Activated T-cell treated with anti-CD3 and anti-CD28 coated beads, Interleukin-2, amount 50 U/mL, for 24 hours (primary cell): ENCODE data around the gene TREML1.

Source experiments
- DNase-seq: peaks from one replicate; pipeline ENCODE4 v3.0.0-alpha.2; 2020
- H3K27ac Mint-ChIP-seq: 2 replicates; pipeline ENCODE4 v1.8.0; 2020; ENCODE audit warnings: mild to moderate bottlenecking, mixed read lengths
- H3K27me3 Mint-ChIP-seq: 2 replicates; pipeline ENCODE4 v1.8.0; 2020; ENCODE audit warnings: mixed read lengths
- H3K36me3 Mint-ChIP-seq: 2 replicates; pipeline ENCODE4 v1.8.0; 2020; ENCODE audit warnings: low read depth, mixed read lengths
- H3K4me1 Mint-ChIP-seq: 2 replicates; pipeline ENCODE4 v1.8.0; 2020; ENCODE audit warnings: low read depth, mixed read lengths
- H3K4me3 Mint-ChIP-seq: 2 replicates; pipeline ENCODE4 v1.8.0; 2020; ENCODE audit warnings: mild to moderate bottlenecking, moderate library complexity, mixed read lengths
- H3K9me3 Mint-ChIP-seq: 2 replicates; pipeline ENCODE4 v1.8.0; 2020; ENCODE audit warnings: mixed read lengths

TREML1 gene

GRCh38 chr6:41187924-41188886, 34.1 kb upstream of the TREML1 start:
- no peak overlapping the region for H3K27ac Mint-ChIP-seq
- H3K4me1 Mint-ChIP-seq, result peaks cover 2% of the 10 kb centered on the region
- no peak overlapping the region for H3K4me3 Mint-ChIP-seq
- peaks cover 8% of the 10 kb centered on the region for H3K9me3 Mint-ChIP-seq
- DNase-seq, result no peak
- H3K27me3 Mint-ChIP-seq, result no peaks in the 10 kb centered on the region
- peaks cover 4% of the 10 kb centered on the region for H3K36me3 Mint-ChIP-seq

- Mint-ChIP-seq H3K4me1 (peaks cover 8% of the 10 kb centered on the region), H3K27me3 (no peaks in the 10 kb centered on the region), H3K27ac (no peak overlapping the region), H3K36me3 (peaks cover 4% of the 10 kb centered on the region), H3K4me3 (no peak overlapping the region), H3K9me3 (peaks cover 8% of the 10 kb centered on the region)
- no peak for DNase-seq
Observed at GRCh38 chr6:41186031-41186562, 31.9 kb upstream of the TREML1 start.

- Mint-ChIP-seq H3K36me3 (peaks cover under 1% of the 10 kb centered on the region), H3K9me3 (peaks cover 4% of the 10 kb centered on the region), H3K27me3 (no peaks in the 10 kb centered on the region), H3K4me1 (peaks cover 8% of the 10 kb centered on the region), H3K27ac (no peak overlapping the region), H3K4me3 (no peak overlapping the region)
- no peak for DNase-seq
Observed at GRCh38 chr6:41184761-41185160, 30.6 kb upstream of the TREML1 start.

- H3K9me3 Mint-ChIP-seq, result no peaks in the 10 kb centered on the region
- no peaks in the 10 kb centered on the region for H3K36me3 Mint-ChIP-seq
- no peak overlapping the region for H3K27ac Mint-ChIP-seq
- H3K4me3 Mint-ChIP-seq, result no peak overlapping the region
- no peaks in the 10 kb centered on the region for H3K27me3 Mint-ChIP-seq
- DNase-seq, result no peak
- H3K4me1 Mint-ChIP-seq, result peaks cover 8% of the 10 kb centered on the region
Observed at GRCh38 chr6:41182069-41183034, 28.2 kb upstream of the TREML1 start.

- H3K27ac Mint-ChIP-seq, result no peak overlapping the region
- no peak overlapping the region for H3K4me3 Mint-ChIP-seq
- H3K9me3 Mint-ChIP-seq, result no peaks in the 10 kb centered on the region
Observed at GRCh38 chr6:41181566-41181965, 27.4 kb upstream of the TREML1 start.

GRCh38 chr6:41179163-41179562, 25.0 kb upstream of the TREML1 start:
- no peak for DNase-seq
- Mint-ChIP-seq H3K4me3 (no peak overlapping the region), H3K36me3 (no peaks in the 10 kb centered on the region), H3K27ac (no peak overlapping the region), H3K9me3 (no peaks in the 10 kb centered on the region), H3K27me3 (peaks cover 3% of the 10 kb centered on the region), H3K4me1 (peaks cover 8% of the 10 kb centered on the region)

More at GRCh38 chr6:41181566-41181965, 27.4 kb upstream of the TREML1 start:
- DNase-seq, result no peak
- H3K27me3 Mint-ChIP-seq, result no peaks in the 10 kb centered on the region
- H3K4me1 Mint-ChIP-seq, result peaks cover 8% of the 10 kb centered on the region
- H3K36me3 Mint-ChIP-seq, result no peaks in the 10 kb centered on the region

- no peaks in the 10 kb centered on the region for H3K9me3 Mint-ChIP-seq
- H3K4me1 Mint-ChIP-seq, result peaks cover 8% of the 10 kb centered on the region
- H3K4me3 Mint-ChIP-seq, result no peak overlapping the region
- H3K27me3 Mint-ChIP-seq, result peaks cover 3% of the 10 kb centered on the region
- no peaks in the 10 kb centered on the region for H3K36me3 Mint-ChIP-seq
- DNase-seq, result no peak
- no peak overlapping the region for H3K27ac Mint-ChIP-seq
Observed at GRCh38 chr6:41177695-41178094, 23.5 kb upstream of the TREML1 start.

- H3K27ac Mint-ChIP-seq, result no peak overlapping the region
- H3K4me1 Mint-ChIP-seq, result peaks cover 6% of the 10 kb centered on the region
- no peak overlapping the region for H3K4me3 Mint-ChIP-seq
Observed at GRCh38 chr6:41177287-41177686, 23.1 kb upstream of the TREML1 start.

GRCh38 chr6:41176189-41176588, 22.0 kb upstream of the TREML1 start:
- H3K36me3 Mint-ChIP-seq, result no peaks in the 10 kb centered on the region
- no peak overlapping the region for H3K27ac Mint-ChIP-seq
- no peak overlapping the region for H3K4me3 Mint-ChIP-seq
- H3K9me3 Mint-ChIP-seq, result no peaks in the 10 kb centered on the region
- peaks cover 3% of the 10 kb centered on the region for H3K27me3 Mint-ChIP-seq
- H3K4me1 Mint-ChIP-seq, result no peaks in the 10 kb centered on the region
- DNase-seq, result no peak

More at GRCh38 chr6:41177287-41177686, 23.1 kb upstream of the TREML1 start:
- Mint-ChIP-seq H3K9me3 (no peaks in the 10 kb centered on the region), H3K27me3 (peaks cover 3% of the 10 kb centered on the region), H3K36me3 (no peaks in the 10 kb centered on the region)
- DNase-seq, result no peak

- Mint-ChIP-seq H3K4me3 (no peak overlapping the region), H3K27me3 (peaks cover 3% of the 10 kb centered on the region), H3K36me3 (no peaks in the 10 kb centered on the region), H3K27ac (no peak overlapping the region), H3K4me1 (no peaks in the 10 kb centered on the region), H3K9me3 (no peaks in the 10 kb centered on the region)
- no peak for DNase-seq
Observed at GRCh38 chr6:41175084-41175483, 20.9 kb upstream of the TREML1 start.

- H3K36me3 Mint-ChIP-seq, result no peaks in the 10 kb centered on the region
- no peak overlapping the region for H3K27ac Mint-ChIP-seq
- peaks cover 3% of the 10 kb centered on the region for H3K27me3 Mint-ChIP-seq
- DNase-seq, result no peak
- H3K9me3 Mint-ChIP-seq, result no peaks in the 10 kb centered on the region
- no peaks in the 10 kb centered on the region for H3K4me1 Mint-ChIP-seq
- H3K4me3 Mint-ChIP-seq, result no peak overlapping the region
Observed at GRCh38 chr6:41174610-41175009, 20.5 kb upstream of the TREML1 start.

GRCh38 chr6:41171908-41172307, 17.8 kb upstream of the TREML1 start:
- Mint-ChIP-seq H3K4me1 (no peaks in the 10 kb centered on the region), H3K9me3 (no peaks in the 10 kb centered on the region), H3K4me3 (no peak overlapping the region), H3K27ac (no peak overlapping the region), H3K36me3 (no peaks in the 10 kb centered on the region), H3K27me3 (peaks cover 3% of the 10 kb centered on the region)
- DNase-seq, result no peak

GRCh38 chr6:41170547-41171160, 16.5 kb upstream of the TREML1 start:
- H3K4me3 Mint-ChIP-seq, result no peak overlapping the region
- no peak overlapping the region for H3K27ac Mint-ChIP-seq
- H3K9me3 Mint-ChIP-seq, result no peaks in the 10 kb centered on the region
- H3K36me3 Mint-ChIP-seq, result no peaks in the 10 kb centered on the region
- peaks cover 3% of the 10 kb centered on the region for H3K27me3 Mint-ChIP-seq
- no peaks in the 10 kb centered on the region for H3K4me1 Mint-ChIP-seq
- no peak for DNase-seq
